ENCODE measurements around the gene NSD1.
A peak's percentile ranks its signal among the peaks of the same experiment; 100 is the strongest.

NSD1 gene

GRCh38 chr5:177307544-177308363 is 174.2 kb downstream of the NSD1 start:
- no peak for DNase-seq (ENCODE audit: low read depth)

GRCh38 chr5:177308740-177309139 is 175.2 kb downstream of the NSD1 start:
- no peak for DNase-seq (ENCODE audit: low read depth)

- peak; percentile 78 for DNase-seq (ENCODE audit: low read depth)
These were observed 176.0 kb downstream of the NSD1 start for GRCh38 chr5:177309351-177310191.

GRCh38 chr5:177310332-177310731 is 176.8 kb downstream of the NSD1 start:
- DNase-seq (ENCODE audit: low read depth): no peak

GRCh38 chr5:177310757-177311391 is 177.3 kb downstream of the NSD1 start:
- peak; percentile 41 for DNase-seq (ENCODE audit: low read depth)

GRCh38 chr5:177311392-177311722 is 177.8 kb downstream of the NSD1 start:
- peak; percentile 56 for DNase-seq (ENCODE audit: low read depth)

GRCh38 chr5:177311723-177312648 is 178.4 kb downstream of the NSD1 start, which contains the start of gene MXD3:
Gene MXD3 (minus strand): TSS chr5:177311898. CDS start chr5:177311830, 68 bp downstream.
- DNase-seq (ENCODE audit: low read depth): peak; percentile 98

- peak; percentile 53 for DNase-seq (ENCODE audit: low read depth)
These were observed 179.1 kb downstream of the NSD1 start for GRCh38 chr5:177312649-177313181.

GRCh38 chr5:177313561-177314259 is 180.1 kb downstream of the NSD1 start:
- no peak for DNase-seq (ENCODE audit: low read depth)

GRCh38 chr5:177314376-177315342 is 181.1 kb downstream of the NSD1 start:
- DNase-seq (ENCODE audit: low read depth): no peak

GRCh38 chr5:177315411-177315810 is 181.8 kb downstream of the NSD1 start:
- no peak for DNase-seq (ENCODE audit: low read depth)

GRCh38 chr5:177316005-177316404 is 182.4 kb downstream of the NSD1 start:
- DNase-seq (ENCODE audit: low read depth): no peak

- peak; percentile 82 for DNase-seq (ENCODE audit: low read depth)
These were observed 184.4 kb downstream of the NSD1 start for GRCh38 chr5:177317959-177318377.

GRCh38 chr5:177319913-177320588 is 186.5 kb downstream of the NSD1 start:
- DNase-seq (ENCODE audit: low read depth): no peak

GRCh38 chr5:177320879-177321278 is 187.3 kb downstream of the NSD1 start:
- DNase-seq (ENCODE audit: low read depth): no peak

- DNase-seq (ENCODE audit: low read depth): peak; percentile 43
These were observed 192.4 kb downstream of the NSD1 start for GRCh38 chr5:177325868-177326381.

- DNase-seq (ENCODE audit: low read depth): peak; percentile 29
These were observed 194.3 kb downstream of the NSD1 start for GRCh38 chr5:177327539-177328522.
